GM23338 (cell line): ENCODE measurements around the gene GHRH.

Experiments
- CREB1 ChIP-seq: fragments of 250-450 bp; sonication (Bioruptor Pico); IDR thresholded peaks from 2 replicates; pipeline ENCODE4 v1.5.0; 2020; ENCODE audit warnings: low read depth, mild to moderate bottlenecking, moderate library complexity
- EZH2 ChIP-seq: fragments of 200-600 bp; sonication (generic); IDR thresholded peaks from one replicate; pipeline ENCODE4 v1.8.0; 2017; ENCODE audit warnings: antibody characterized with exemption, mild to moderate bottlenecking, low read depth; ENCODE audit not compliant: unreplicated experiment
- EZH2phosphoT487 ChIP-seq: fragments of 200-600 bp; sonication (generic); IDR thresholded peaks from one replicate; pipeline ENCODE4 v1.8.1; 2018; ENCODE audit warnings: antibody characterized with exemption; ENCODE audit not compliant: unreplicated experiment
- JUNB ChIP-seq: IDR thresholded peaks from one replicate; pipeline ENCODE4 v1.6.1; 2016; ENCODE audit warnings: antibody characterized with exemption; ENCODE audit not compliant: unreplicated experiment
- NANOG ChIP-seq: IDR thresholded peaks from 2 replicates; pipeline ENCODE4 v1.6.1; 2016; ENCODE audit warnings: antibody characterized with exemption, borderline replicate concordance
- POLR2AphosphoS5 ChIP-seq: IDR thresholded peaks from 2 replicates; pipeline ENCODE4 v1.6.1; 2016; ENCODE audit warnings: antibody characterized with exemption, low read depth
- STAT1 ChIP-seq: IDR thresholded peaks from one replicate; pipeline ENCODE4 v1.6.1; 2016; ENCODE audit warnings: antibody characterized with exemption; ENCODE audit not compliant: unreplicated experiment
- ZNF114 ChIP-seq: fragments of 250-450 bp; sonication (Bioruptor Pico); IDR thresholded peaks from 2 replicates; pipeline ENCODE4 v1.5.0; 2020; ENCODE audit warnings: mild to moderate bottlenecking, moderate library complexity
- ZNF331 ChIP-seq: fragments of 250-450 bp; sonication (Bioruptor Pico); IDR thresholded peaks from 2 replicates; pipeline ENCODE4 v1.5.0; 2020; ENCODE audit warnings: low read depth, mild to moderate bottlenecking, moderate library complexity
- TF ChIP-seq, protein P1 (sequence below), 2 experiments: fragments of 200-600 bp in 1 of 2; sonication (generic) in 1 of 2; conservative IDR thresholded peaks; 2 replicates each; pipeline versions ENCODE4 v1.5.1 to v1.6.1; 2016 to 2017; ENCODE audit warnings: antibody characterized with exemption in 2 of 2, low read depth in 2 of 2, mild to moderate bottlenecking in 2 of 2, moderate library complexity in 1 of 2
- TF ChIP-seq, protein P2 (sequence below): IDR thresholded peaks from one replicate; pipeline ENCODE4 v1.6.1; 2018; ENCODE audit warnings: antibody characterized with exemption; ENCODE audit not compliant: unreplicated experiment
- TF ChIP-seq, protein P3 (sequence below): IDR thresholded peaks from 2 replicates; pipeline ENCODE4 v1.6.1; 2016; ENCODE audit warnings: antibody characterized with exemption
- TF ChIP-seq, protein P4 (sequence below): fragments of 250-450 bp; sonication (Bioruptor Pico); IDR thresholded peaks from 2 replicates; pipeline ENCODE4 v1.5.0; 2020; ENCODE audit warnings: mild to moderate bottlenecking, moderate library complexity

DNA sequence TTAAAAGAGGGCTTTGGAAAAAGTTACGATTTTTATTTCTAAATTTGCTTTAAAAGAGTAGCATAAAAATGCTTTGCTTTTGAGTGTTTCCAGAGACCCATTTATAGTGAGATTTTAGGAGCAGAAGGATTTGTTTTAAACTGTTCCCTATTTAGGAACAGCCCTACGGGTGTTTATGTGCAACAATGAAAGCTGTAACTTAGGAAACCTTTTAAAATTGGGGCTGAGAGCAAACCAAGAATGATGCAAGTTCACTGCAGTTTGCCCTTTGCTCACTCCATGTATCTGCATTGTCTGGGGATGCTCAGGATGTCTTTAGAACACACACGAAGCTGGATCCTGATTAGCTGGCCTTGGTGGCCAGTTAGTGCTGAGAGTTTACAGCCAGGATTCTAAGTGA lies 40.9 kb downstream of the GHRH start:
- TF ChIP-seq POLR2AphosphoS5 (no peak), EZH2phosphoT487 (no peak), EZH2 (no peak), ZNF331 (CRISPR knock-in tag) (no peak), CREB1 (CRISPR knock-in tag) (no peak), JUNB (no peak), ZNF114 (CRISPR knock-in tag) (no peak), STAT1 (no peak), NANOG (no peak)
- TF ChIP-seq, protein P1, sequence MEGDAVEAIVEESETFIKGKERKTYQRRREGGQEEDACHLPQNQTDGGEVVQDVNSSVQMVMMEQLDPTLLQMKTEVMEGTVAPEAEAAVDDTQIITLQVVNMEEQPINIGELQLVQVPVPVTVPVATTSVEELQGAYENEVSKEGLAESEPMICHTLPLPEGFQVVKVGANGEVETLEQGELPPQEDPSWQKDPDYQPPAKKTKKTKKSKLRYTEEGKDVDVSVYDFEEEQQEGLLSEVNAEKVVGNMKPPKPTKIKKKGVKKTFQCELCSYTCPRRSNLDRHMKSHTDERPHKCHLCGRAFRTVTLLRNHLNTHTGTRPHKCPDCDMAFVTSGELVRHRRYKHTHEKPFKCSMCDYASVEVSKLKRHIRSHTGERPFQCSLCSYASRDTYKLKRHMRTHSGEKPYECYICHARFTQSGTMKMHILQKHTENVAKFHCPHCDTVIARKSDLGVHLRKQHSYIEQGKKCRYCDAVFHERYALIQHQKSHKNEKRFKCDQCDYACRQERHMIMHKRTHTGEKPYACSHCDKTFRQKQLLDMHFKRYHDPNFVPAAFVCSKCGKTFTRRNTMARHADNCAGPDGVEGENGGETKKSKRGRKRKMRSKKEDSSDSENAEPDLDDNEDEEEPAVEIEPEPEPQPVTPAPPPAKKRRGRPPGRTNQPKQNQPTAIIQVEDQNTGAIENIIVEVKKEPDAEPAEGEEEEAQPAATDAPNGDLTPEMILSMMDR (conservative IDR thresholded peaks at IDR 0.05; ENCODE audit: low read depth in 2 of 2) = no peak
- TF ChIP-seq, protein P2, sequence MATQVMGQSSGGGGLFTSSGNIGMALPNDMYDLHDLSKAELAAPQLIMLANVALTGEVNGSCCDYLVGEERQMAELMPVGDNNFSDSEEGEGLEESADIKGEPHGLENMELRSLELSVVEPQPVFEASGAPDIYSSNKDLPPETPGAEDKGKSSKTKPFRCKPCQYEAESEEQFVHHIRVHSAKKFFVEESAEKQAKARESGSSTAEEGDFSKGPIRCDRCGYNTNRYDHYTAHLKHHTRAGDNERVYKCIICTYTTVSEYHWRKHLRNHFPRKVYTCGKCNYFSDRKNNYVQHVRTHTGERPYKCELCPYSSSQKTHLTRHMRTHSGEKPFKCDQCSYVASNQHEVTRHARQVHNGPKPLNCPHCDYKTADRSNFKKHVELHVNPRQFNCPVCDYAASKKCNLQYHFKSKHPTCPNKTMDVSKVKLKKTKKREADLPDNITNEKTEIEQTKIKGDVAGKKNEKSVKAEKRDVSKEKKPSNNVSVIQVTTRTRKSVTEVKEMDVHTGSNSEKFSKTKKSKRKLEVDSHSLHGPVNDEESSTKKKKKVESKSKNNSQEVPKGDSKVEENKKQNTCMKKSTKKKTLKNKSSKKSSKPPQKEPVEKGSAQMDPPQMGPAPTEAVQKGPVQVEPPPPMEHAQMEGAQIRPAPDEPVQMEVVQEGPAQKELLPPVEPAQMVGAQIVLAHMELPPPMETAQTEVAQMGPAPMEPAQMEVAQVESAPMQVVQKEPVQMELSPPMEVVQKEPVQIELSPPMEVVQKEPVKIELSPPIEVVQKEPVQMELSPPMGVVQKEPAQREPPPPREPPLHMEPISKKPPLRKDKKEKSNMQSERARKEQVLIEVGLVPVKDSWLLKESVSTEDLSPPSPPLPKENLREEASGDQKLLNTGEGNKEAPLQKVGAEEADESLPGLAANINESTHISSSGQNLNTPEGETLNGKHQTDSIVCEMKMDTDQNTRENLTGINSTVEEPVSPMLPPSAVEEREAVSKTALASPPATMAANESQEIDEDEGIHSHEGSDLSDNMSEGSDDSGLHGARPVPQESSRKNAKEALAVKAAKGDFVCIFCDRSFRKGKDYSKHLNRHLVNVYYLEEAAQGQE = no peak
- TF ChIP-seq, protein P3, sequence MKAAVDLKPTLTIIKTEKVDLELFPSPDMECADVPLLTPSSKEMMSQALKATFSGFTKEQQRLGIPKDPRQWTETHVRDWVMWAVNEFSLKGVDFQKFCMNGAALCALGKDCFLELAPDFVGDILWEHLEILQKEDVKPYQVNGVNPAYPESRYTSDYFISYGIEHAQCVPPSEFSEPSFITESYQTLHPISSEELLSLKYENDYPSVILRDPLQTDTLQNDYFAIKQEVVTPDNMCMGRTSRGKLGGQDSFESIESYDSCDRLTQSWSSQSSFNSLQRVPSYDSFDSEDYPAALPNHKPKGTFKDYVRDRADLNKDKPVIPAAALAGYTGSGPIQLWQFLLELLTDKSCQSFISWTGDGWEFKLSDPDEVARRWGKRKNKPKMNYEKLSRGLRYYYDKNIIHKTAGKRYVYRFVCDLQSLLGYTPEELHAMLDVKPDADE = no peak
- TF ChIP-seq, protein P4, sequence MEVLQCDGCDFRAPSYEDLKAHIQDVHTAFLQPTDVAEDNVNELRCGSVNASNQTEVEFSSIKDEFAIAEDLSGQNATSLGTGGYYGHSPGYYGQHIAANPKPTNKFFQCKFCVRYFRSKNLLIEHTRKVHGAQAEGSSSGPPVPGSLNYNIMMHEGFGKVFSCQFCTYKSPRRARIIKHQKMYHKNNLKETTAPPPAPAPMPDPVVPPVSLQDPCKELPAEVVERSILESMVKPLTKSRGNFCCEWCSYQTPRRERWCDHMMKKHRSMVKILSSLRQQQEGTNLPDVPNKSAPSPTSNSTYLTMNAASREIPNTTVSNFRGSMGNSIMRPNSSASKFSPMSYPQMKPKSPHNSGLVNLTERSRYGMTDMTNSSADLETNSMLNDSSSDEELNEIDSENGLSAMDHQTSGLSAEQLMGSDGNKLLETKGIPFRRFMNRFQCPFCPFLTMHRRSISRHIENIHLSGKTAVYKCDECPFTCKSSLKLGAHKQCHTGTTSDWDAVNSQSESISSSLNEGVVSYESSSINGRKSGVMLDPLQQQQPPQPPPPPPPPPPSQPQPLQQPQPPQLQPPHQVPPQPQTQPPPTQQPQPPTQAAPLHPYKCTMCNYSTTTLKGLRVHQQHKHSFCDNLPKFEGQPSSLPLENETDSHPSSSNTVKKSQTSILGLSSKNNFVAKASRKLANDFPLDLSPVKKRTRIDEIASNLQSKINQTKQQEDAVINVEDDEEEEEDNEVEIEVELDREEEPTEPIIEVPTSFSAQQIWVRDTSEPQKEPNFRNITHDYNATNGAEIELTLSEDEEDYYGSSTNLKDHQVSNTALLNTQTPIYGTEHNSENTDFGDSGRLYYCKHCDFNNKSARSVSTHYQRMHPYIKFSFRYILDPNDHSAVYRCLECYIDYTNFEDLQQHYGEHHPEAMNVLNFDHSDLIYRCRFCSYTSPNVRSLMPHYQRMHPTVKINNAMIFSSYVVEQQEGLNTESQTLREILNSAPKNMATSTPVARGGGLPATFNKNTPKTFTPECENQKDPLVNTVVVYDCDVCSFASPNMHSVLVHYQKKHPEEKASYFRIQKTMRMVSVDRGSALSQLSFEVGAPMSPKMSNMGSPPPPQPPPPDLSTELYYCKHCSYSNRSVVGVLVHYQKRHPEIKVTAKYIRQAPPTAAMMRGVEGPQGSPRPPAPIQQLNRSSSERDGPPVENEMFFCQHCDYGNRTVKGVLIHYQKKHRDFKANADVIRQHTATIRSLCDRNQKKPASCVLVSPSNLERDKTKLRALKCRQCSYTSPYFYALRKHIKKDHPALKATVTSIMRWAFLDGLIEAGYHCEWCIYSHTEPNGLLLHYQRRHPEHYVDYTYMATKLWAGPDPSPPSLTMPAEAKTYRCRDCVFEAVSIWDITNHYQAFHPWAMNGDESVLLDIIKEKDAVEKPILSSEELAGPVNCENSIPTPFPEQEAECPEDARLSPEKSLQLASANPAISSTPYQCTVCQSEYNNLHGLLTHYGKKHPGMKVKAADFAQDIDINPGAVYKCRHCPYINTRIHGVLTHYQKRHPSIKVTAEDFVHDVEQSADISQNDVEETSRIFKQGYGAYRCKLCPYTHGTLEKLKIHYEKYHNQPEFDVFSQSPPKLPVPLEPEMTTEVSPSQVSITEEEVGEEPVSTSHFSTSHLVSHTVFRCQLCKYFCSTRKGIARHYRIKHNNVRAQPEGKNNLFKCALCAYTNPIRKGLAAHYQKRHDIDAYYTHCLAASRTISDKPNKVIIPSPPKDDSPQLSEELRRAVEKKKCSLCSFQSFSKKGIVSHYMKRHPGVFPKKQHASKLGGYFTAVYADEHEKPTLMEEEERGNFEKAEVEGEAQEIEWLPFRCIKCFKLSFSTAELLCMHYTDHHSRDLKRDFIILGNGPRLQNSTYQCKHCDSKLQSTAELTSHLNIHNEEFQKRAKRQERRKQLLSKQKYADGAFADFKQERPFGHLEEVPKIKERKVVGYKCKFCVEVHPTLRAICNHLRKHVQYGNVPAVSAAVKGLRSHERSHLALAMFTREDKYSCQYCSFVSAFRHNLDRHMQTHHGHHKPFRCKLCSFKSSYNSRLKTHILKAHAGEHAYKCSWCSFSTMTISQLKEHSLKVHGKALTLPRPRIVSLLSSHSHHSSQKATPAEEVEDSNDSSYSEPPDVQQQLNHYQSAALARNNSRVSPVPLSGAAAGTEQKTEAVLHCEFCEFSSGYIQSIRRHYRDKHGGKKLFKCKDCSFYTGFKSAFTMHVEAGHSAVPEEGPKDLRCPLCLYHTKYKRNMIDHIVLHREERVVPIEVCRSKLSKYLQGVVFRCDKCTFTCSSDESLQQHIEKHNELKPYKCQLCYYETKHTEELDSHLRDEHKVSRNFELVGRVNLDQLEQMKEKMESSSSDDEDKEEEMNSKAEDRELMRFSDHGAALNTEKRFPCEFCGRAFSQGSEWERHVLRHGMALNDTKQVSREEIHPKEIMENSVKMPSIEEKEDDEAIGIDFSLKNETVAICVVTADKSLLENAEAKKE (CRISPR knock-in tag) = no peak
